Measurements from ENCODE around the gene SRA1.

DNA sequence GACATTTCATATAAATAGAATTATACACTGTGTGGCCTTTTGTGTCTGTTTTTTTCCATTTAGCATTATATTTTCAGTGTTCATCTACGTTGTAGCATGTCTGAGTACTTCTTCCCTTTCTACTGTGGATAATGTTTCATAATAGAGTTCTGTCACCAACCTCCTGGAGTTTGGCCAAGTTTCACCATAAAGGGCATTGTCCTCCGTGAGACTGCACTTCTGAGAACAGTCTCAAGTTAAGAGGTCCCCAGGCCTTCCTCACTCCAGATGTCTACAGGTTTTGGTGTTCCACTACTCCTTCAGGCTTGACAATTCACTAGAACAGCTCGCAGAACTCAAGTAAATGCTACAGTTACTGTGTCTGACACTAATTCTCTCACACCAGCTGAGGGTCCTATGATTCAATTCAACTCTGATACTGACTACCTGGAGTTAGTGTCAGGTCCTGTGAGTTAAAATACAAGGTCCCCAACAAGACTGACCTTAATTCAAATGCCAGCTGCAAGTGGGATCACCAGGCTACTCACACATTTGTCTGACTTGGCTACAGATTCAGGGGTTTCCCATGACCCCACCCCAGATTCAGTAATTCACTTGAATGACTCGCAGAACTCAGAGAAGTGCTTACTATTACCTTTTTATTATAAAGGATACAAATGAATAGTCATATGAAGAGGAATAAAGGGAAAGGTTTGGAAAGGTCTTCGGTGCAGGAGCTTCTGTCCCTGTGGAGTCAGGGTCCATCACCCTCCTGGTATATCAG, 38.4 kb upstream of the SRA1 start:
- TF ChIP-seq, protein P1, sequence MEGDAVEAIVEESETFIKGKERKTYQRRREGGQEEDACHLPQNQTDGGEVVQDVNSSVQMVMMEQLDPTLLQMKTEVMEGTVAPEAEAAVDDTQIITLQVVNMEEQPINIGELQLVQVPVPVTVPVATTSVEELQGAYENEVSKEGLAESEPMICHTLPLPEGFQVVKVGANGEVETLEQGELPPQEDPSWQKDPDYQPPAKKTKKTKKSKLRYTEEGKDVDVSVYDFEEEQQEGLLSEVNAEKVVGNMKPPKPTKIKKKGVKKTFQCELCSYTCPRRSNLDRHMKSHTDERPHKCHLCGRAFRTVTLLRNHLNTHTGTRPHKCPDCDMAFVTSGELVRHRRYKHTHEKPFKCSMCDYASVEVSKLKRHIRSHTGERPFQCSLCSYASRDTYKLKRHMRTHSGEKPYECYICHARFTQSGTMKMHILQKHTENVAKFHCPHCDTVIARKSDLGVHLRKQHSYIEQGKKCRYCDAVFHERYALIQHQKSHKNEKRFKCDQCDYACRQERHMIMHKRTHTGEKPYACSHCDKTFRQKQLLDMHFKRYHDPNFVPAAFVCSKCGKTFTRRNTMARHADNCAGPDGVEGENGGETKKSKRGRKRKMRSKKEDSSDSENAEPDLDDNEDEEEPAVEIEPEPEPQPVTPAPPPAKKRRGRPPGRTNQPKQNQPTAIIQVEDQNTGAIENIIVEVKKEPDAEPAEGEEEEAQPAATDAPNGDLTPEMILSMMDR (IDR thresholded peaks at IDR 0.05): no peak
- TF ChIP-seq POLR2A (IDR thresholded peaks at IDR 0.05) (no peak), POLR2AphosphoS5 (IDR thresholded peaks at IDR 0.05) (peak in 2 of 4 donors; percentile 5 to 47)
